ENCODE results near the gene DNAJB8.

DNA sequence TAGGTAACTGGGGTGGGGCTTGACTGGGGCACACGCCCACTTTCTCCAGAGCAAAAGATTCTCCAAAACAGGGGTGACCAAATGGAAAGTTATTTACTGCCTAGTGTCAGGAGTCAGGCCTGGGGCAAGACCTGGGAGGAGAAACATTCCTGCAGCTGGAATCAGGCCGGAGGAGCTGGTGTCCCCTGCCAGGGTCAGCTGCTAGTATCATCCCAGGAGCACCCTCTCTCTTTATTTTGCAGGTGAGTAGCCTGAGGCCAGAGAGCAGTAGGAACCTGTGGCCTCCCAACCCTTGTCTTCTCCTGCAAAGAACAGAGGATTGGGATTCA lies 32.9 kb downstream of the DNAJB8 start:
- TF ChIP-seq, protein P1, sequence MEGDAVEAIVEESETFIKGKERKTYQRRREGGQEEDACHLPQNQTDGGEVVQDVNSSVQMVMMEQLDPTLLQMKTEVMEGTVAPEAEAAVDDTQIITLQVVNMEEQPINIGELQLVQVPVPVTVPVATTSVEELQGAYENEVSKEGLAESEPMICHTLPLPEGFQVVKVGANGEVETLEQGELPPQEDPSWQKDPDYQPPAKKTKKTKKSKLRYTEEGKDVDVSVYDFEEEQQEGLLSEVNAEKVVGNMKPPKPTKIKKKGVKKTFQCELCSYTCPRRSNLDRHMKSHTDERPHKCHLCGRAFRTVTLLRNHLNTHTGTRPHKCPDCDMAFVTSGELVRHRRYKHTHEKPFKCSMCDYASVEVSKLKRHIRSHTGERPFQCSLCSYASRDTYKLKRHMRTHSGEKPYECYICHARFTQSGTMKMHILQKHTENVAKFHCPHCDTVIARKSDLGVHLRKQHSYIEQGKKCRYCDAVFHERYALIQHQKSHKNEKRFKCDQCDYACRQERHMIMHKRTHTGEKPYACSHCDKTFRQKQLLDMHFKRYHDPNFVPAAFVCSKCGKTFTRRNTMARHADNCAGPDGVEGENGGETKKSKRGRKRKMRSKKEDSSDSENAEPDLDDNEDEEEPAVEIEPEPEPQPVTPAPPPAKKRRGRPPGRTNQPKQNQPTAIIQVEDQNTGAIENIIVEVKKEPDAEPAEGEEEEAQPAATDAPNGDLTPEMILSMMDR (IDR thresholded peaks at IDR 0.05; ENCODE audit: low read depth, low read length), result no peak
- TF ChIP-seq POLR2A (IDR thresholded peaks at IDR 0.05; ENCODE audit: extremely low read depth, insufficient read length) (no peak), MAX (IDR thresholded peaks at IDR 0.05; ENCODE audit: low read depth, low read length) (no peak), MYC (IDR thresholded peaks at IDR 0.05; ENCODE audit: low read depth, low read length) (no peak)

Data from NB4 (cell line).